Endothelial cell of umbilical vein (primary cell): ENCODE data around the gene USP12. TPM values are rescaled to one million over a fixed set of nuclear protein-coding genes. Genes with fewer than 3 reads are reported as not detected.

Experiments
- BruUV-seq: library from RNA; stranded (reverse); fragments of 400-500 nt; replicated peaks from 2 replicates; lab custom pipeline; 2021; lab: Mats Ljungman, UMichigan
- CTCF ChIA-PET: fragments of 300-600, 350-600 bp; sonication (Branson Sonifier 250); formaldehyde crosslinking; loops from one replicate; lab custom pipeline; 2021; ENCODE audit warnings: antibody characterized with exemption, inconsistent platforms; lab: Charles Lee
- POLR2A ChIA-PET: fragments of 300-600, 350-600 bp; sonication (Branson Sonifier 250); formaldehyde crosslinking; loops from one replicate; lab custom pipeline; 2021; ENCODE audit warnings: antibody characterized with exemption, inconsistent platforms; lab: Charles Lee
- DNase-seq: peaks from one replicate; pipeline ENCODE4 v3.0.0-alpha.2; 2011; ENCODE audit warnings: low read depth, low spot score
- FAIRE-seq: peaks from 2 replicates; lab custom pipeline; 2011; peaks lifted over from hg19 to GRCh38; lab: Jason Lieb, UNC
- H2AFZ ChIP-seq: 2 replicates; pipeline ENCODE4 v1.6.0; 2012; ENCODE audit warnings: low read depth, low read length, control low read depth, inconsistent platforms
- H3K27ac ChIP-seq: 2 replicates; pipeline ENCODE4 v1.5.1; 2011; ENCODE audit warnings: low read depth, mild to moderate bottlenecking, control low read depth, low read length, moderate library complexity; ENCODE audit not compliant: insufficient read depth
- H3K27me3 ChIP-seq, 2 experiments: 2 replicates each; pipeline versions ENCODE4 v1.6.0 to v1.6.1; 2011; ENCODE audit warnings: low read length in 2 of 2, mixed read lengths in 1 of 2; ENCODE audit not compliant: control insufficient read depth in 2 of 2, insufficient read depth in 2 of 2
- H3K36me3 ChIP-seq, 2 experiments: 2 replicates in 1 of 2; 3 replicates in 1 of 2; pipeline ENCODE4 v1.5.1; 2011; ENCODE audit warnings: low read length in 2 of 2, mild to moderate bottlenecking in 1 of 2, moderate library complexity in 1 of 2; ENCODE audit not compliant: control insufficient read depth in 2 of 2, insufficient read depth in 2 of 2; ENCODE audit errors: extremely low read depth in 1 of 2
- H3K4me1 ChIP-seq: 3 replicates; pipeline ENCODE4 v1.5.1; 2011; ENCODE audit warnings: mild to moderate bottlenecking, low read length; ENCODE audit not compliant: control insufficient read depth, insufficient read depth; ENCODE audit errors: extremely low read depth
- H3K4me2 ChIP-seq: 2 replicates; pipeline ENCODE4 v1.6.1; 2011; ENCODE audit warnings: low read length, control low read depth, mixed read lengths; ENCODE audit not compliant: insufficient read depth
- H3K4me3 ChIP-seq, 3 experiments: fragments of 200-600 bp in 1 of 3; sonication (generic), shearing (Covaris generic) in 1 of 3; replicated peaks in 1 of 3; 2 replicates each; pipeline ENCODE4 v1.5.1; 2011 to 2016; ENCODE audit warnings: control low read depth in 3 of 3, low read length in 3 of 3, mild to moderate bottlenecking in 2 of 3, inconsistent platforms in 1 of 3, low read depth in 1 of 3, moderate library complexity in 1 of 3; ENCODE audit not compliant: insufficient read depth in 1 of 3
- H3K79me2 ChIP-seq: 2 replicates; pipeline ENCODE4 v1.6.0; 2012; ENCODE audit warnings: low read length, inconsistent platforms; ENCODE audit not compliant: control insufficient read depth, insufficient read depth
- H3K9ac ChIP-seq: replicated peaks from 2 replicates; pipeline ENCODE3; 2011; ENCODE audit warnings: low read length, control low read depth; ENCODE audit not compliant: insufficient read depth; ENCODE audit errors: extremely low read depth
- H3K9me1 ChIP-seq: replicated peaks from 3 replicates; pipeline ENCODE4 v1.6.0; 2011; ENCODE audit warnings: mild to moderate bottlenecking, low read length; ENCODE audit not compliant: control insufficient read depth, insufficient read depth; ENCODE audit errors: extremely low read depth
- H3K9me3 ChIP-seq: replicated peaks from 2 replicates; pipeline ENCODE4 v1.5.1; 2012; ENCODE audit warnings: low read length, inconsistent platforms; ENCODE audit not compliant: control insufficient read depth, insufficient read depth
- H4K20me1 ChIP-seq: replicated peaks from 2 replicates; pipeline ENCODE3; 2011; ENCODE audit warnings: mild to moderate bottlenecking, low read length; ENCODE audit not compliant: control insufficient read depth, insufficient read depth; ENCODE audit errors: extremely low read depth
- EZH2 ChIP-seq: IDR thresholded peaks from 2 replicates; pipeline ENCODE4 v1.6.1; 2012; ENCODE audit warnings: borderline replicate concordance, low read depth, mild to moderate bottlenecking, moderate library complexity, low read length, inconsistent platforms; ENCODE audit not compliant: severe bottlenecking
- FOS ChIP-seq: IDR thresholded peaks from 2 replicates; pipeline ENCODE4 v1.6.1; 2011; ENCODE audit warnings: mild to moderate bottlenecking, low read length, moderate library complexity, borderline replicate concordance; ENCODE audit not compliant: insufficient read depth
- GATA2 ChIP-seq: IDR thresholded peaks from 2 replicates; pipeline ENCODE4 v1.7.0; 2011; ENCODE audit warnings: low read depth, mild to moderate bottlenecking, moderate library complexity, mixed read lengths, low read length; ENCODE audit not compliant: insufficient read length, insufficient read depth
- JUN ChIP-seq: IDR thresholded peaks from 2 replicates; pipeline ENCODE4 v1.6.1; 2011; ENCODE audit warnings: borderline replicate concordance, low read depth; ENCODE audit not compliant: insufficient read length, insufficient read depth
- MYC ChIP-seq: IDR thresholded peaks from one replicate; pipeline ENCODE4 v1.6.1; 2011; ENCODE audit warnings: mild to moderate bottlenecking, low read depth, low read length
- POLR2A ChIP-seq: IDR thresholded peaks from 2 replicates; pipeline ENCODE4 v1.6.1; 2012; ENCODE audit warnings: low read depth, mild to moderate bottlenecking, control low read depth, low read length
- dilution Hi-C: fragments of 300-500 bp; cut with MboI; formaldehyde crosslinking; loops from one replicate; pipeline ENCODE4 v1.15.0; 2019; ENCODE audit warnings: low sequenced_read_pairs; ENCODE audit not compliant: extremely low pct_ligation_motif_present
- intact Hi-C: fragments of 100-400 bp; cut with micrococcal nuclease; formaldehyde crosslinking; loops from one replicate; pipeline ENCODE4 v1.10.0; 2022
- polyA plus RNA-seq, 4 experiments: library from polyadenylated mRNA; depleted of rRNA in 3 of 4; stranded (reverse) in 3 of 4; unstranded in 1 of 4; fragments of >200 nt; gene quantifications; 2 replicates each; pipeline versions ENCODE4 v1.2.1 to v1.2.3, GENCODE V29; 2011 to 2012; ENCODE audit warnings: missing spikeins in 1 of 4
- total RNA-seq: library from RNA; stranded (reverse); gene quantifications from 2 replicates; pipeline ENCODE4 v1.2.3, GENCODE V29; 2021
- TF ChIP-seq, protein P1 (sequence below), 2 donors: IDR thresholded peaks; 1 replicate in 1 of 2; 2 replicates in 1 of 2; pipeline ENCODE4 v1.5.1; 2011; ENCODE audit warnings: low read length in 2 of 2, mild to moderate bottlenecking in 2 of 2, moderate library complexity in 2 of 2, control low read depth in 1 of 2, inconsistent platforms in 1 of 2, low read depth in 1 of 2; ENCODE audit not compliant: insufficient read depth in 1 of 2; ENCODE audit errors: extremely low read depth in 1 of 2
- TF ChIP-seq, protein P2 (sequence below): IDR thresholded peaks from 2 replicates; pipeline ENCODE4 v1.6.1; 2011; ENCODE audit not compliant: insufficient read depth, insufficient read length

Gene USP12
- total and polyA plus RNA-seq, 2 donors (not counting 3 experiments of a cell fraction or from before 2014, with no cell fraction given) = 6.2 to 33.4 TPM

DNA sequence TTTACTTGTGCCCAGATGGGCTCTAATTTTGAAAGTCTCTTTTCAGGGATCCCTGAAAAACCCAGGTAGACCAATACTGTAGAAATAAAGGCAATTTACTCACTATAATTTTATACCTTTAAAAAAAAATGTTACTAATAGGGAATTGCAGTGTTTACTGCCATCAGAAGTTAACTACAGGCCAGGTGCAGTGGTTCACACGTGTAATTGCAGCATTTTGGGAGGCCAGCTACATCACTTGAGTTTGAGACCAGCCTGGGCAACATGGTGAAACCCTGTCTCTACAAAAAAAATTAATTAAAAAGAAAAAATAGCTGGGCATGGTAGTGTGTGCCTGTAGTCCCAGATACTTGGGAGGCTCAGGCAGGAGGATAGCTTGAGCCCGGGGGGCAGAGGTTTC is 10.2 kb downstream of the USP12 start:
- Histone ChIP-seq H3K27ac (no peak overlapping the region), H3K4me1 (no peaks in the 10 kb centered on the region), H3K9ac (no peak overlapping the region), H2AFZ (no peak overlapping the region), H3K4me2 (no peak overlapping the region), H3K79me2 (peaks cover 99% of the 10 kb centered on the region), H3K9me3 (no peaks in the 10 kb centered on the region), H3K36me3 (no peaks in the 10 kb centered on the region), H3K27me3 (no peaks in the 10 kb centered on the region), H3K4me3 (no peak overlapping the region), H3K9me1 (no peaks in the 10 kb centered on the region), H4K20me1 (peaks cover 32% of the 10 kb centered on the region)
- POLR2A ChIA-PET = no interaction called here
- DNase-seq (no peak), FAIRE-seq (no peak)
- CTCF ChIA-PET = interaction anchor here (1.1 kb wide), 1 partner anchor 9 kb away, joined by 3 read pairs; no protein-coding TSS in a partner anchor
- no TSS peak for BruUV-seq
- intact Hi-C loops (no loop called here), dilution Hi-C loops (no loop called here)
- TF ChIP-seq EZH2 = no peak
- TF ChIP-seq POLR2A = no peak
- TF ChIP-seq, protein P1, sequence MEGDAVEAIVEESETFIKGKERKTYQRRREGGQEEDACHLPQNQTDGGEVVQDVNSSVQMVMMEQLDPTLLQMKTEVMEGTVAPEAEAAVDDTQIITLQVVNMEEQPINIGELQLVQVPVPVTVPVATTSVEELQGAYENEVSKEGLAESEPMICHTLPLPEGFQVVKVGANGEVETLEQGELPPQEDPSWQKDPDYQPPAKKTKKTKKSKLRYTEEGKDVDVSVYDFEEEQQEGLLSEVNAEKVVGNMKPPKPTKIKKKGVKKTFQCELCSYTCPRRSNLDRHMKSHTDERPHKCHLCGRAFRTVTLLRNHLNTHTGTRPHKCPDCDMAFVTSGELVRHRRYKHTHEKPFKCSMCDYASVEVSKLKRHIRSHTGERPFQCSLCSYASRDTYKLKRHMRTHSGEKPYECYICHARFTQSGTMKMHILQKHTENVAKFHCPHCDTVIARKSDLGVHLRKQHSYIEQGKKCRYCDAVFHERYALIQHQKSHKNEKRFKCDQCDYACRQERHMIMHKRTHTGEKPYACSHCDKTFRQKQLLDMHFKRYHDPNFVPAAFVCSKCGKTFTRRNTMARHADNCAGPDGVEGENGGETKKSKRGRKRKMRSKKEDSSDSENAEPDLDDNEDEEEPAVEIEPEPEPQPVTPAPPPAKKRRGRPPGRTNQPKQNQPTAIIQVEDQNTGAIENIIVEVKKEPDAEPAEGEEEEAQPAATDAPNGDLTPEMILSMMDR (IDR thresholded peaks at IDR 0.05; ENCODE audit: extremely low read depth in 1 of 2, insufficient read depth in 1 of 2, low read depth in 1 of 2, low read length in 2 of 2) = no peak
- TF ChIP-seq FOS = no peak
- TF ChIP-seq, protein P2, sequence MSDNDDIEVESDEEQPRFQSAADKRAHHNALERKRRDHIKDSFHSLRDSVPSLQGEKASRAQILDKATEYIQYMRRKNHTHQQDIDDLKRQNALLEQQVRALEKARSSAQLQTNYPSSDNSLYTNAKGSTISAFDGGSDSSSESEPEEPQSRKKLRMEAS = no peak
- TF ChIP-seq GATA2 = no peak
- TF ChIP-seq JUN = no peak
- TF ChIP-seq MYC = no peak
